HG03139 (cell line): ENCODE data around the gene TUBB4B.
A peak's percentile ranks its signal among the peaks of the same experiment; 100 is the strongest.

Experiments
- ATAC-seq: cut with Tn5 transposase; IDR thresholded peaks from one replicate; pipeline ENCODE4 v1.9.1; 2021; ENCODE audit not compliant: unreplicated experiment

The TUBB4B gene

GRCh38 chr9:137212520-137212919 lies 28.6 kb upstream of the TUBB4B start:
- ATAC-seq = no peak

- no peak for ATAC-seq
These were observed 27.7 kb upstream of the TUBB4B start for GRCh38 chr9:137213160-137214060.

GRCh38 chr9:137214620-137215019 lies 26.5 kb upstream of the TUBB4B start:
- no peak for ATAC-seq

- ATAC-seq = no peak
These were observed 25.7 kb upstream of the TUBB4B start for GRCh38 chr9:137215196-137215986.

GRCh38 chr9:137216188-137216965 lies 24.7 kb upstream of the TUBB4B start:
- ATAC-seq = no peak

GRCh38 chr9:137217276-137218211 lies 23.5 kb upstream of the TUBB4B start:
- ATAC-seq = no peak

- no peak for ATAC-seq
These were observed 22.8 kb upstream of the TUBB4B start for GRCh38 chr9:137218212-137218753.

GRCh38 chr9:137218754-137219271 lies 22.3 kb upstream of the TUBB4B start:
- ATAC-seq = no peak

- no peak for ATAC-seq
These were observed 21.2 kb upstream of the TUBB4B start for GRCh38 chr9:137219757-137220316.

- ATAC-seq = no peak
These were observed 20.6 kb upstream of the TUBB4B start for GRCh38 chr9:137220317-137221094.

- ATAC-seq = no peak
These were observed 20.0 kb upstream of the TUBB4B start for GRCh38 chr9:137221095-137221505.

- no peak for ATAC-seq
These were observed 19.5 kb upstream of the TUBB4B start for GRCh38 chr9:137221506-137222111.

GRCh38 chr9:137222190-137223077 lies 18.7 kb upstream of the TUBB4B start, which contains the start of gene RNF208:
Gene RNF208, minus strand, starts transcription at chr9:137222240. Its CDS starts 1,028 bp downstream, at chr9:137221212.
- no peak for ATAC-seq

GRCh38 chr9:137223078-137223970 lies 17.8 kb upstream of the TUBB4B start:
- ATAC-seq = peak; percentile 69

GRCh38 chr9:137224830-137225694 lies 16.0 kb upstream of the TUBB4B start, which contains the start of gene CYSRT1:
Gene CYSRT1, plus strand, starts transcription at chr9:137225174. Its CDS starts 448 bp downstream, at chr9:137225622.
- ATAC-seq = no peak
